IMR-90 (cell line): ENCODE data around the gene PTPRK. TPM values are rescaled to one million over a fixed set of nuclear protein-coding genes. Genes with fewer than 3 reads are reported as not detected.

Experiments
- ATAC-seq: fragments of 200-7000 bp; cut with Tn5 transposase; 2 replicates; pipeline ENCODE4 v1.9.1; 2020; ENCODE audit warnings: low read depth, mild to moderate bottlenecking, moderate library complexity
- BruUV-seq: library from RNA; stranded (reverse); fragments of 400-500 nt; replicated peaks from 2 replicates; lab custom pipeline; 2021; lab: Mats Ljungman, UMichigan
- CTCF ChIA-PET: fragments of 300-600 bp; formaldehyde crosslinking; extraction: SDS; loops from one replicate; lab custom pipeline; 2021; ENCODE audit warnings: antibody characterized with exemption; lab: Yijun Ruan, JAX
- POLR2A ChIA-PET: fragments of 300-600 bp; sonication (Branson Sonifier 250); formaldehyde crosslinking; loops from one replicate; lab custom pipeline; 2022; ENCODE audit warnings: antibody characterized with exemption; ENCODE audit not compliant: unreplicated experiment; lab: Charles Lee
- DNase-seq: peaks from one replicate; pipeline ENCODE4 v3.0.0; 2013
- H2AFZ ChIP-seq: replicated peaks from 2 replicates; pipeline ENCODE3; 2013; ENCODE audit warnings: low read length, mild to moderate bottlenecking; ENCODE audit not compliant: poor library complexity
- H2AK5ac ChIP-seq: 2 replicates; pipeline ENCODE4 v1.6.1; 2013; ENCODE audit warnings: low read depth, low read length, inconsistent platforms
- H2AK9ac ChIP-seq: replicated peaks from 2 replicates; pipeline ENCODE3; 2013; ENCODE audit warnings: mild to moderate bottlenecking, low read depth, low read length, moderate library complexity; ENCODE audit not compliant: poor library complexity
- H2BK120ac ChIP-seq: 2 replicates; pipeline ENCODE4 v1.6.1; 2013; ENCODE audit warnings: low read depth, low read length, inconsistent platforms
- H2BK15ac ChIP-seq: 3 replicates; pipeline ENCODE4 v1.6.1; 2013; ENCODE audit warnings: low read depth, low read length, inconsistent platforms
- H2BK20ac ChIP-seq: 2 replicates; pipeline ENCODE4 v1.6.1; 2013; ENCODE audit warnings: low read depth, mild to moderate bottlenecking, inconsistent platforms, low read length, moderate library complexity
- H2BK5ac ChIP-seq: 2 replicates; pipeline ENCODE4 v1.6.1; 2013; ENCODE audit warnings: mild to moderate bottlenecking, low read depth, low read length, inconsistent platforms; ENCODE audit not compliant: poor library complexity, severe bottlenecking
- H3K14ac ChIP-seq: replicated peaks from 2 replicates; pipeline ENCODE4 v1.6.1; 2013; ENCODE audit warnings: low read depth, low read length, inconsistent platforms
- H3K18ac ChIP-seq: 2 replicates; pipeline ENCODE4 v1.6.1; 2013; ENCODE audit warnings: low read depth, low read length, control low read depth
- H3K23ac ChIP-seq: 2 replicates; pipeline ENCODE4 v1.6.1; 2013; ENCODE audit warnings: low read depth, low read length, inconsistent platforms
- H3K27ac ChIP-seq: 2 replicates; pipeline ENCODE4 v1.5.1; 2013; ENCODE audit warnings: mild to moderate bottlenecking, control low read depth, low read length; ENCODE audit not compliant: insufficient read depth
- H3K27me3 ChIP-seq: 2 replicates; pipeline ENCODE4 v1.6.1; 2013; ENCODE audit warnings: low read length; ENCODE audit not compliant: control insufficient read depth, insufficient read depth
- H3K36me3 ChIP-seq: 2 replicates; pipeline ENCODE4 v1.6.1; 2013; ENCODE audit warnings: low read length, mixed read lengths; ENCODE audit not compliant: control insufficient read depth, insufficient read depth
- H3K4ac ChIP-seq: 2 replicates; pipeline ENCODE4 v1.6.1; 2013; ENCODE audit warnings: low read depth, low read length, inconsistent platforms
- H3K4me1 ChIP-seq: 2 replicates; pipeline ENCODE4 v1.6.1; 2013; ENCODE audit warnings: low read length, mixed read lengths; ENCODE audit not compliant: control insufficient read depth, insufficient read depth
- H3K4me2 ChIP-seq: 2 replicates; pipeline ENCODE4 v1.6.1; 2013; ENCODE audit warnings: low read depth, mild to moderate bottlenecking, control low read depth, low read length, moderate library complexity
- H3K4me3 ChIP-seq: 2 replicates; pipeline ENCODE4 v1.5.1; 2013; ENCODE audit warnings: low read depth, mild to moderate bottlenecking, control low read depth, low read length, moderate library complexity; ENCODE audit not compliant: insufficient read depth
- H3K56ac ChIP-seq: 2 replicates; pipeline ENCODE4 v1.6.1; 2013; ENCODE audit warnings: low read length, inconsistent platforms; ENCODE audit not compliant: insufficient read depth; ENCODE audit errors: extremely low read depth
- H3K79me1 ChIP-seq, 2 experiments: 2 replicates each; pipeline ENCODE4 v1.6.1; 2013; ENCODE audit warnings: low read length in 2 of 2, inconsistent platforms in 1 of 2, low read depth in 1 of 2
- H3K9ac ChIP-seq: 2 replicates; pipeline ENCODE4 v1.6.1; 2013; ENCODE audit warnings: low read depth, low read length, control low read depth
- H3K9me1 ChIP-seq: 2 replicates; pipeline ENCODE4 v1.6.1; 2013; ENCODE audit warnings: low read length, inconsistent platforms; ENCODE audit not compliant: insufficient read depth
- H3K9me3 ChIP-seq: 2 replicates; pipeline ENCODE4 v1.6.1; 2013; ENCODE audit warnings: low read length; ENCODE audit not compliant: control insufficient read depth, insufficient read depth
- H4K20me1 ChIP-seq: 2 replicates; pipeline ENCODE4 v1.6.1; 2013; ENCODE audit warnings: low read length, inconsistent platforms; ENCODE audit not compliant: insufficient read depth
- H4K5ac ChIP-seq: 2 replicates; pipeline ENCODE4 v1.6.1; 2013; ENCODE audit warnings: mild to moderate bottlenecking, low read depth, low read length, control low read depth
- H4K8ac ChIP-seq, 2 experiments: 2 replicates each; pipeline ENCODE4 v1.6.1; 2013; ENCODE audit warnings: low read depth in 2 of 2, low read length in 2 of 2, control low read depth in 1 of 2, inconsistent platforms in 1 of 2
- H4K91ac ChIP-seq: 2 replicates; pipeline ENCODE4 v1.6.1; 2013; ENCODE audit warnings: low read depth, low read length, inconsistent platforms; ENCODE audit not compliant: insufficient read depth
- BHLHE40 ChIP-seq: fragments of 150-350 bp; IDR thresholded peaks from 2 replicates; pipeline ENCODE4 v1.6.1; 2016; ENCODE audit warnings: mild to moderate bottlenecking, low read depth, low read length
- CEBPB ChIP-seq: IDR thresholded peaks from 2 replicates; pipeline ENCODE4 v1.6.1; 2012; ENCODE audit warnings: low read depth, low read length, improper control_type of control experiment
- CTCF ChIP-seq: conservative IDR thresholded peaks from 2 replicates; pipeline ENCODE4 v1.5.1; 2012; ENCODE audit warnings: mild to moderate bottlenecking, low read depth, low read length, improper control_type of control experiment
- ELK1 ChIP-seq: fragments of 150-350 bp; IDR thresholded peaks from 2 replicates; pipeline ENCODE4 v1.6.1; 2016; ENCODE audit warnings: low read depth, mild to moderate bottlenecking, low read length, moderate library complexity, borderline replicate concordance
- FOS ChIP-seq: fragments of 150-350 bp; IDR thresholded peaks from 2 replicates; pipeline ENCODE4 v1.6.1; 2016; ENCODE audit warnings: low read depth, low read length
- MAFK ChIP-seq: IDR thresholded peaks from 2 replicates; pipeline ENCODE4 v1.6.1; 2012; ENCODE audit warnings: low read depth, low read length, improper control_type of control experiment
- MAZ ChIP-seq: IDR thresholded peaks from 2 replicates; pipeline ENCODE4 v1.6.1; 2012; ENCODE audit warnings: low read depth, mild to moderate bottlenecking, low read length, improper control_type of control experiment, moderate library complexity, borderline replicate concordance
- MXI1 ChIP-seq: IDR thresholded peaks from 2 replicates; pipeline ENCODE4 v1.6.1; 2012; ENCODE audit warnings: low read depth, mild to moderate bottlenecking, low read length, moderate library complexity, borderline replicate concordance
- NFE2L2 ChIP-seq: fragments of 150-350 bp; IDR thresholded peaks from 2 replicates; pipeline ENCODE4 v1.6.1; 2016; ENCODE audit warnings: low read depth, mild to moderate bottlenecking, low read length
- POLR2A ChIP-seq: IDR thresholded peaks from 2 replicates; pipeline ENCODE4 v1.6.1; 2012; ENCODE audit warnings: mild to moderate bottlenecking, low read depth, low read length
- RAD21 ChIP-seq: IDR thresholded peaks from 2 replicates; pipeline ENCODE4 v1.6.1; 2012; ENCODE audit warnings: low read length, improper control_type of control experiment
- RCOR1 ChIP-seq: IDR thresholded peaks from 2 replicates; pipeline ENCODE4 v1.6.1; 2012; ENCODE audit warnings: mild to moderate bottlenecking, low read length, improper control_type of control experiment; ENCODE audit not compliant: insufficient replicate concordance
- RFX5 ChIP-seq: IDR thresholded peaks from 2 replicates; pipeline ENCODE4 v1.8.0; 2012; ENCODE audit warnings: low read depth, mild to moderate bottlenecking, low read length, moderate library complexity
- SMC3 ChIP-seq: fragments of 150-350 bp; IDR thresholded peaks from 2 replicates; pipeline ENCODE4 v1.6.1; 2016; ENCODE audit warnings: low read depth, mild to moderate bottlenecking, antibody characterized with exemption, low read length, moderate library complexity
- USF2 ChIP-seq: fragments of 150-350 bp; IDR thresholded peaks from 2 replicates; pipeline ENCODE4 v1.6.1; 2017; ENCODE audit warnings: mild to moderate bottlenecking, antibody characterized with exemption, low read length, low read depth
- WGBS, 2 experiments: methylation state at CpG; one replicate each; pipeline versions ENCODE4 v1.1.5 to v1.1.7; 2013; ENCODE audit warnings: missing lambda C conversion rate in 2 of 2; ENCODE audit not compliant: insufficient read length in 1 of 2; ENCODE audit errors: extremely low coverage in 2 of 2; 5-methylcytosine and 5-hydroxymethylcytosine counted together
- dilution Hi-C: fragments of 300-500 bp; cut with HindIII; formaldehyde crosslinking; loops from one replicate; pipeline ENCODE4 v1.14.3; 2018; ENCODE audit warnings: low sequenced_read_pairs; ENCODE audit not compliant: unreplicated experiment
- in situ Hi-C: fragments of 300-500 bp; cut with MboI; formaldehyde crosslinking; loops from 3 replicates; pipeline ENCODE4 v1.14.3; 2019; ENCODE audit warnings: low sequenced_read_pairs, inconsistent platforms, mixed read lengths
- intact Hi-C: fragments of 100-400 bp; cut with micrococcal nuclease; formaldehyde crosslinking; loops from 2 replicates; pipeline ENCODE4 v1.10.0; 2022
- polyA plus RNA-seq, 3 experiments: library from polyadenylated mRNA; depleted of rRNA; stranded (reverse); fragments of >200 nt; gene quantifications; 2 replicates each; pipeline ENCODE4 v1.2.3, GENCODE V29; 2012; ENCODE audit warnings: low replicate concordance in 1 of 3
- total RNA-seq: library from RNA; depleted of rRNA; stranded (reverse); fragments of >200 nt; gene quantifications from 2 replicates; pipeline ENCODE4 v1.2.3, GENCODE V29; 2012

Gene PTPRK
- total and polyA plus RNA-seq, 2 of the 4 experiments (the other 2 are of a cell fraction): 18.0 to 80.8 TPM

GRCh38 chr6:127969701-127970100, 550.7 kb downstream of the PTPRK start:
- H3K4me1 ChIP-seq: peaks cover 6% of the 10 kb centered on the region
- H3K4me2 ChIP-seq: no peak overlapping the region
- CTCF ChIA-PET: no interaction called here
- H2AK9ac ChIP-seq: no peak overlapping the region
- H3K56ac ChIP-seq: no peak overlapping the region
- H3K4ac ChIP-seq: no peak overlapping the region
- TF ChIP-seq MAZ (no peak), RFX5 (no peak), MXI1 (no peak), RCOR1 (no peak), MAFK (no peak), BHLHE40 (no peak), POLR2A (no peak), FOS (no peak), CTCF (no peak), CEBPB (no peak), NFE2L2 (no peak), SMC3 (no peak), USF2 (no peak), RAD21 (no peak), ELK1 (no peak)
- no peak overlapping the region for H3K4me3 ChIP-seq
- no peak overlapping the region for H2BK15ac ChIP-seq
- H3K79me1 ChIP-seq: no peaks in the 10 kb centered on the region
- H3K9me1 ChIP-seq: no peaks in the 10 kb centered on the region
- intact Hi-C loops: loop anchor here (5.0 kb wide), 1 partner anchor 232 kb away; no protein-coding TSS in a partner anchor
- DNase-seq (no peak), ATAC-seq (no peak)
- no TSS peak for BruUV-seq
- no peak overlapping the region for H3K23ac ChIP-seq
- dilution Hi-C loops: no loop called here
- POLR2A ChIA-PET: no interaction called here
- no peaks in the 10 kb centered on the region for H3K27me3 ChIP-seq
- in situ Hi-C loops: no loop called here
- H4K91ac ChIP-seq: no peak overlapping the region
- H3K36me3 ChIP-seq: peaks cover 21% of the 10 kb centered on the region
- H2AFZ ChIP-seq: no peak overlapping the region
- no peak overlapping the region for H2BK5ac ChIP-seq
- H3K9ac ChIP-seq: no peak overlapping the region
- no peak overlapping the region for H3K18ac ChIP-seq
- no peak overlapping the region for H3K27ac ChIP-seq
- no peak overlapping the region for H2BK120ac ChIP-seq
- no CpG with 5 or more reads among the region's 3 CpGs for WGBS, 2 experiments
- no peaks in the 10 kb centered on the region for H3K9me3 ChIP-seq
- H2AK5ac ChIP-seq: no peak overlapping the region
- H3K14ac ChIP-seq: no peak overlapping the region
- H4K8ac ChIP-seq: no peak overlapping the region
- no peak overlapping the region for H2BK20ac ChIP-seq
- H4K5ac ChIP-seq: no peak overlapping the region
- H4K20me1 ChIP-seq: no peaks in the 10 kb centered on the region
